Right atrium auricular region (tissue), 2 donors: ENCODE measurements around the gene A3GALT2. TPM values are rescaled to one million over a fixed set of nuclear protein-coding genes. Genes with fewer than 3 reads are reported as not detected.

ENCODE experiments used
- DNase-seq: peaks from one replicate; pipeline ENCODE4 v3.0.0-alpha.2; 2019; ENCODE audit warnings: low spot score
- H3K27ac ChIP-seq, 2 donors: fragments of 200-600 bp; sonication (generic); 1 replicate in 1 of 2; 2 replicates in 1 of 2; pipeline ENCODE4 v1.5.1; 2016 to 2019
- H3K27me3 ChIP-seq, 2 donors: fragments of 200-600 bp; sonication (generic); one replicate each; pipeline versions ENCODE4 v1.5.1 to v1.6.0; 2017 to 2019
- H3K36me3 ChIP-seq: fragments of 200-600 bp; sonication (generic); one replicate; pipeline ENCODE4 v1.5.1; 2016
- H3K4me1 ChIP-seq, 2 donors: fragments of 200-600 bp; sonication (generic); one replicate each; pipeline versions ENCODE4 v1.5.1 to v1.6.0; 2017 to 2019
- H3K4me3 ChIP-seq, 2 donors: fragments of 200-600 bp; sonication (generic); 1 replicate in 1 of 2; 2 replicates in 1 of 2; pipeline ENCODE4 v1.5.1; 2017 to 2019; ENCODE audit warnings: mild to moderate bottlenecking in 1 of 2, moderate library complexity in 1 of 2
- H3K9me3 ChIP-seq, 2 donors: fragments of 200-600 bp; sonication (generic); one replicate each; pipeline ENCODE4 v1.5.1; 2019
- CTCF ChIP-seq, 2 donors: fragments of 200-600 bp; sonication (generic); IDR thresholded peaks; one replicate each; pipeline ENCODE4 v1.5.1; 2019; ENCODE audit warnings: antibody characterized with exemption in 2 of 2
- total RNA-seq, 2 donors: library from RNA; depleted of rRNA; stranded (reverse); fragments of >200 nt; gene quantifications; one replicate each; pipeline ENCODE4 v1.1.0, GENCODE V29; 2016

The A3GALT2 gene
- total RNA-seq, 2 donors from 2014 or later = not detected

- Histone ChIP-seq H3K4me1 (peaks cover 0 to 33% of the 10 kb centered on the region in 2 donors), H3K9me3 (no peaks in the 10 kb centered on the region), H3K27ac (no peak overlapping the region), H3K4me3 (no peak overlapping the region), H3K36me3 (peaks cover 24% of the 10 kb centered on the region), H3K27me3 (no peaks in the 10 kb centered on the region)
- TF ChIP-seq CTCF (IDR thresholded peaks at IDR 0.05) = no peak
- DNase-seq = no peak
These were observed 24.1 kb downstream of the A3GALT2 start for GRCh38 chr1:33296824-33297223.

- peak overlapping the region; percentile 41 to 61 for H3K27ac ChIP-seq
These were observed 24.8 kb downstream of the A3GALT2 start for GRCh38 chr1:33296082-33296458.

GRCh38 chr1:33295450-33296081, 25.3 kb downstream of the A3GALT2 start:
- Histone ChIP-seq H3K36me3 (peaks cover 24% of the 10 kb centered on the region), H3K4me1 (peaks cover 0 to 23% of the 10 kb centered on the region in 2 donors), H3K27me3 (no peaks in the 10 kb centered on the region), H3K4me3 (no peak overlapping the region), H3K9me3 (no peaks in the 10 kb centered on the region), H3K27ac (peak overlapping the region; percentile 41 to 61)
- peak; percentile 91 for DNase-seq
- peak; percentile 93 to 99 for TF ChIP-seq CTCF (IDR thresholded peaks at IDR 0.05)

More at GRCh38 chr1:33296082-33296458, 24.8 kb downstream of the A3GALT2 start:
- H3K27me3 ChIP-seq = no peaks in the 10 kb centered on the region
- peaks cover 24% of the 10 kb centered on the region for H3K36me3 ChIP-seq
- no peak for TF ChIP-seq CTCF (IDR thresholded peaks at IDR 0.05)
- no peak overlapping the region for H3K4me3 ChIP-seq
- peaks cover 0 to 28% of the 10 kb centered on the region in 2 donors for H3K4me1 ChIP-seq
- H3K9me3 ChIP-seq = no peaks in the 10 kb centered on the region
- no peak for DNase-seq

- H3K27ac ChIP-seq = peak overlapping the region; percentile 41 to 61
- no peaks in the 10 kb centered on the region for H3K27me3 ChIP-seq
- H3K36me3 ChIP-seq = peaks cover 24% of the 10 kb centered on the region
- DNase-seq = no peak
- peaks cover 0 to 19% of the 10 kb centered on the region in 2 donors for H3K4me1 ChIP-seq
- no peak for TF ChIP-seq CTCF (IDR thresholded peaks at IDR 0.05)
- H3K9me3 ChIP-seq = no peaks in the 10 kb centered on the region
- H3K4me3 ChIP-seq = no peak overlapping the region
These were observed 25.9 kb downstream of the A3GALT2 start for GRCh38 chr1:33295023-33295422.

- peaks cover 19% of the 10 kb centered on the region for H3K36me3 ChIP-seq
- DNase-seq = no peak
- H3K9me3 ChIP-seq = no peaks in the 10 kb centered on the region
- H3K4me1 ChIP-seq = peaks cover 0 to 25% of the 10 kb centered on the region in 2 donors
- no peak for TF ChIP-seq CTCF (IDR thresholded peaks at IDR 0.05)
- no peak overlapping the region for H3K4me3 ChIP-seq
- no peak overlapping the region for H3K27ac ChIP-seq
- H3K27me3 ChIP-seq = no peaks in the 10 kb centered on the region
These were observed 26.6 kb downstream of the A3GALT2 start for GRCh38 chr1:33294071-33295010.
